Stomach (tissue), 9 donors: ENCODE measurements around the gene PCDH8. TPM values are rescaled to one million over a fixed set of nuclear protein-coding genes. Genes with fewer than 3 reads are reported as not detected.

ENCODE experiments used
- DNase-seq, 2 donors: peaks; one replicate each; pipeline versions ENCODE4 v3.0.0 to v3.0.0-alpha.2; 2013 to 2019
- H3K27ac ChIP-seq, 5 donors: fragments of 200-600 bp in 4 of 5; sonication (generic) in 4 of 5; one replicate each; pipeline ENCODE4 v1.5.1; 2013 to 2019; ENCODE audit warnings: mild to moderate bottlenecking in 1 of 5, moderate library complexity in 1 of 5
- H3K27me3 ChIP-seq, 3 donors: fragments of 200-600 bp; sonication (generic); one replicate each; pipeline ENCODE4 v1.5.1; 2017 to 2019; ENCODE audit warnings: mixed run types in 1 of 3
- H3K36me3 ChIP-seq, 4 donors: fragments of 200-600 bp; sonication (generic); 1 replicate in 3 of 4; 2 replicates in 1 of 4; pipeline ENCODE4 v1.5.1; 2016 to 2019
- H3K4me1 ChIP-seq, 4 donors: fragments of 200-600 bp; sonication (generic); one replicate each; pipeline ENCODE4 v1.5.1; 2016 to 2019
- H3K4me3 ChIP-seq, 4 donors: fragments of 200-600 bp; sonication (generic) in 3 of 4; one replicate each; pipeline ENCODE4 v1.5.1; 2016 to 2019; ENCODE audit warnings: mild to moderate bottlenecking in 1 of 4
- H3K9me3 ChIP-seq, 4 donors: fragments of 200-600 bp; sonication (generic); one replicate each; pipeline ENCODE4 v1.5.1; 2016 to 2019
- CTCF ChIP-seq, 7 experiments: fragments of 450-650 bp in 4 of 7; fragments of 200-600 bp in 3 of 7; sonication (generic) in 3 of 7; IDR thresholded peaks; one replicate each; pipeline ENCODE4 v1.5.1; 2016 to 2019; ENCODE audit warnings: antibody characterized with exemption in 7 of 7, control low read depth in 2 of 7, mild to moderate bottlenecking in 1 of 7
- EP300 ChIP-seq: sonication (generic); formaldehyde crosslinking; IDR thresholded peaks from one replicate; pipeline ENCODE4 v1.6.1; 2017; ENCODE audit warnings: antibody characterized with exemption
- POLR2A ChIP-seq, 4 donors: fragments of 450-650 bp; IDR thresholded peaks; one replicate each; pipeline ENCODE4 v1.6.1; 2016; ENCODE audit warnings: antibody characterized with exemption in 4 of 4, control low read depth in 2 of 4, mild to moderate bottlenecking in 1 of 4, moderate library complexity in 1 of 4
- POLR2AphosphoS5 ChIP-seq, 3 donors: sonication (generic); formaldehyde crosslinking; IDR thresholded peaks; one replicate each; pipeline ENCODE4 v1.6.1; 2016; ENCODE audit warnings: antibody characterized with exemption in 3 of 3
- WGBS, 5 donors: extraction: QIAGEN DNeasy Blood & Tissue Kit in 3 of 5; methylation state at CpG; one replicate each; pipeline versions ENCODE4 v1.1.5 to v1.1.7; 2013 to 2018; 5-methylcytosine and 5-hydroxymethylcytosine counted together
- intact Hi-C: fragments of 100-400 bp; cut with DNase I; formaldehyde crosslinking; loops from one replicate; pipeline ENCODE4 v1.15.1; 2023; ENCODE audit warnings: low total_unique reads
- polyA plus RNA-seq, 3 donors: library from polyadenylated mRNA; stranded (reverse); fragments of 200-250 nt; gene quantifications; one replicate each; pipeline ENCODE4 v1.2.3, GENCODE V29; 2013
- total RNA-seq, 5 donors: library from RNA; depleted of rRNA; stranded (reverse); fragments of >200 nt; gene quantifications; one replicate each; pipeline versions ENCODE4 v1.1.0 to v1.2.3, GENCODE V29; 2014 to 2016
- donor health status: healthy with polysubstance abuse.
- donor health status: Bipolar disorder and iron deficiency.
- donor health status: healthy.

PCDH8 gene
- total and polyA plus RNA-seq, 8 donors: 0.15 to 0.23 (median 0.19) TPM; not detected in 4

DNA sequence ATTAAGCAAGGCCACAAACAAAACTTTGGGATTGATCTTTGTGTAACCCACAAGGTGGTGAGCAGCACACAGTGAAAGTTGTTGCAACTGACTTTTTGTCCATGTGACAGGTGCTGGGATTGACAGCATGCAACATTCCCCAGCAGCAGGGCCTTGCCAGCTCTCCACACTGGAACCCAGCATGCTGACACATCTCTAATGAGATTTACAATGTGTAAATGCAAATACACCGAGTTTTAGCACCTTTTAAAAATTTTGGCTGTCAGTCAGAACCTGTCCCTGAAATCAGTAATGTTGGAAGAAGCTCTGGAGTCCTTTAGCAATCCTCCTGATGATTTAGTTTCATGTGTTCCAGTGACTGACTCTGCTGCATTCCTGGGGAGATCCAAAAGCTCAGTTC lies 16.5 kb upstream of the PCDH8 start:
- no peak for DNase-seq
- intact Hi-C loops: no loop called here
- no peak for TF ChIP-seq CTCF (IDR thresholded peaks at IDR 0.05)
- Histone ChIP-seq H3K27me3 (peaks cover 0 to 5% (median 0%) of the 10 kb centered on the region in 3 donors), H3K36me3 (no peaks in the 10 kb centered on the region), H3K4me1 (no peaks in the 10 kb centered on the region), H3K4me3 (no peak overlapping the region), H3K9me3 (no peaks in the 10 kb centered on the region), H3K27ac (no peak overlapping the region)
- WGBS, 5 donors: 17 to 31% (median 23%) methylated on average over 1 of the region's 1 CpG

- no peaks in the 10 kb centered on the region for H3K4me1 ChIP-seq
- H3K4me3 ChIP-seq: no peak overlapping the region
- peaks cover 0 to 7% (median 0%) of the 10 kb centered on the region in 3 donors for H3K27me3 ChIP-seq
- intact Hi-C loops: no loop called here
- no peak overlapping the region for H3K27ac ChIP-seq
- 47 to 60% (median 54%) methylated on average over 3 of the region's 3 CpGs for WGBS, 5 donors
- TF ChIP-seq POLR2A (IDR thresholded peaks at IDR 0.05) (no peak), CTCF (IDR thresholded peaks at IDR 0.05) (peak in 5 of 7 experiments; percentile 46 to 62 (median 51))
- DNase-seq: peak; percentile 50 to 62
- no peaks in the 10 kb centered on the region for H3K36me3 ChIP-seq
- peaks cover 0 to 2% (median 0%) of the 10 kb centered on the region in 4 donors for H3K9me3 ChIP-seq
Measured at GRCh38 chr13:52862358-52863206, 14.1 kb upstream of the PCDH8 start.

- 43 to 69% (median 64%) methylated on average over 2 of the region's 2 CpGs for WGBS, 5 donors
- H3K36me3 ChIP-seq: no peaks in the 10 kb centered on the region
- peaks cover 0 to 17% (median 6%) of the 10 kb centered on the region in 4 donors for H3K9me3 ChIP-seq
- intact Hi-C loops: no loop called here
- H3K27me3 ChIP-seq: peaks cover 10 to 83% (median 38%) of the 10 kb centered on the region in 3 donors
- H3K27ac ChIP-seq: no peak overlapping the region
- DNase-seq: peak in 1 of 2 donors; percentile 12
- peaks cover 9 to 51% (median 30%) of the 10 kb centered on the region in 4 donors for H3K4me1 ChIP-seq
- no peak overlapping the region for H3K4me3 ChIP-seq
- TF ChIP-seq CTCF (IDR thresholded peaks at IDR 0.05) (no peak), POLR2A (IDR thresholded peaks at IDR 0.05) (no peak), POLR2AphosphoS5 (IDR thresholded peaks at IDR 0.05) (no peak), EP300 (no peak)
Measured at GRCh38 chr13:52852444-52852843, 4.0 kb upstream of the PCDH8 start.

DNA sequence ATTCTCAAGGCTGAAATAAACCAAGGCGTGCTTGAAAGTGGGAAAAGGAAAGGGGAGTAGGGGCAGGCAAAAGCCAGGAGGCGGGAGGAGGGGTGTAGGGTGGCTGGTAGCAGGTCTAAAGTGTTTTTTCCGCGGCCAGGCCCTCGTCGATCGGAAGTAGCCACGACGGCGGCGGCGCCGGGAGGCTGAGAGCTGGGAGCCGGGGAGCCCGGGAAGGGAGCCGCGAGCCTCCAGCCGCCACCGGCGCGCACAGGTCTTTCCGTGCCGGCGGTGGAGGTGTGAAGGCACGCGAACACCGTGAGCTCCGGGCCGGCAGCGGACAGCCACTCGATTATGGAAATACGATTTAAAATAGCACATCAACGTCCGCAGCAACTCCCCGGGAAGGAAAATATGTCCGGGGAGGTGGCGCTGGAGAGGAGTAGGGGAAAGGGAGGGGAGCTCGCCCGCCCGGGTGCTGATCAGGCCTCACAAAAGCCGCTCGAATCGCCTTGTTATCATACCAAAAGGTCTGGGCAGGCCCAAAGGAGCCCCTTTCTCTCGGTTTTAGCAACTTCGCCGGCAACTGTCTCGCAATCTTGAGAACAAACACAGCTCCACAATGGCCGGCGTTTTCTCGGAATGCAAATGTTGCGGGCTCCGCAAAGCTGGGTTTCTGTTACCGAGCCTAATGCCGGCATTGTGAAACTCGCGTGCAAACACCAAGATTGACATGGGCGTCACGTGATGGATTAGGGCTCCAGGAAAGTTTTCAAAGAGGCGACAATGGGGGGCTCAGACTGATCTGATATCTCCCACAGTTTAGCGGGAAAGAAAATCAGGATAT lies 2.9 kb upstream of the PCDH8 start:
- intact Hi-C loops: no loop called here
- Histone ChIP-seq H3K36me3 (no peaks in the 10 kb centered on the region), H3K4me1 (peaks cover 14 to 62% (median 41%) of the 10 kb centered on the region in 4 donors), H3K9me3 (peaks cover 4 to 27% (median 12%) of the 10 kb centered on the region in 4 donors), H3K4me3 (peak overlapping the region; percentile 59 to 68 (median 64)), H3K27me3 (peaks cover 21 to 87% (median 49%) of the 10 kb centered on the region in 3 donors), H3K27ac (peak overlapping the region; percentile 20 to 66 (median 46))
- peak; percentile 32 to 71 for DNase-seq
- no peak for TF ChIP-seq EP300
- no peak for TF ChIP-seq POLR2AphosphoS5 (IDR thresholded peaks at IDR 0.05)
- no peak for TF ChIP-seq CTCF (IDR thresholded peaks at IDR 0.05)
- TF ChIP-seq POLR2A (IDR thresholded peaks at IDR 0.05): no peak
- 0 to 3% (median 1%) methylated on average over 59 to 60 of the region's 60 CpGs for WGBS, 5 donors
